Right ventricle myocardium superior (tissue), 1 donor: ENCODE measurements around the gene POLR2A. TPM values are rescaled to one million over a fixed set of nuclear protein-coding genes. Genes with fewer than 3 reads are reported as not detected.
A peak's percentile ranks its signal among the peaks of the same experiment; 100 is the strongest.
"Not testable (repeated sequence)": the region's sequence is repeated elsewhere in the genome, so short reads cannot be mapped to it uniquely, and the experiment has no call there.

Source experiments
- ATAC-seq: fragments of 200-7000 bp; cut with Tn5 transposase; one replicate; pipeline ENCODE4 v1.9.1; 2020; ENCODE audit warnings: mild to moderate bottlenecking; ENCODE audit not compliant: poor library complexity
- DNase-seq: peaks from one replicate; pipeline ENCODE4 v3.0.0-alpha.2; 2020
- intact Hi-C: fragments of 100-400 bp; cut with DNase I; formaldehyde crosslinking; loops from one replicate; pipeline ENCODE4 v1.11.2; 2022
- total RNA-seq: library from RNA; stranded (reverse); fragmentation: NEBNext Ultra II Directional; extraction: Animal tissue kit (Norgen Biotek cat#: 25700); gene quantifications from one replicate; pipeline ENCODE4 v1.2.1, GENCODE V29; 2021
- donor health status: DM: no; HTN: yes; CAD: no; lungs with severe emphysema.

The POLR2A gene
- total RNA-seq, 1 donor from 2014 or later = 32.9 TPM

- ATAC-seq, intact Hi-C loops: not testable (repeated sequence)
- peak; percentile 34 for DNase-seq
Observed at GRCh38 chr17:7474767-7475166, 9.4 kb upstream of the POLR2A start.

- intact Hi-C loops = no loop called here
- DNase-seq (peak; percentile 73), ATAC-seq (peak; percentile 53)
Observed at GRCh38 chr17:7475764-7476422, 8.3 kb upstream of the POLR2A start.

GRCh38 chr17:7476494-7476893 is 7.7 kb upstream of the POLR2A start:
- no peak for ATAC-seq
- intact Hi-C loops = no loop called here

GRCh38 chr17:7476951-7477350 is 7.2 kb upstream of the POLR2A start:
- ATAC-seq (no peak), DNase-seq (peak; percentile 33)
- intact Hi-C loops = no loop called here

More at GRCh38 chr17:7476494-7476893, 7.7 kb upstream of the POLR2A start:
- peak; percentile 2 for DNase-seq

- peak; percentile 21 for ATAC-seq
- intact Hi-C loops = no loop called here
- peak; percentile 66 for DNase-seq
Observed at GRCh38 chr17:7477392-7478275, 6.5 kb upstream of the POLR2A start.

- DNase-seq = peak; percentile 71
- intact Hi-C loops = no loop called here
- peak; percentile 33 for ATAC-seq
Observed at GRCh38 chr17:7478276-7479212, 5.6 kb upstream of the POLR2A start.

GRCh38 chr17:7479213-7480088 is 4.7 kb upstream of the POLR2A start, which contains the start of gene ZBTB4:
Gene ZBTB4, minus strand, starts transcription at chr17:7479631. Its CDS starts 12,830 bp downstream, at chr17:7466801.
- intact Hi-C loops = loop anchor here (5.0 kb wide), 1 partner anchor 42 kb away; the partner anchor contains the start of genes FGF11 and TMEM102
- peak; percentile 78 for DNase-seq

GRCh38 chr17:7480089-7480384 is 4.1 kb upstream of the POLR2A start:
- no peak for DNase-seq
- ATAC-seq = no peak
- intact Hi-C loops = loop anchor here (5.0 kb wide), 1 partner anchor 43 kb away; the partner anchor contains the start of genes FGF11 and TMEM102

More at GRCh38 chr17:7479213-7480088, 4.7 kb upstream of the POLR2A start, which contains the start of gene ZBTB4:
- ATAC-seq = peak; percentile 4

GRCh38 chr17:7481275-7481674 is 2.9 kb upstream of the POLR2A start, which contains the start of gene SLC35G6:
Gene SLC35G6, plus strand, starts transcription at chr17:7481446. Its CDS starts 71 bp downstream, at chr17:7481517.
- intact Hi-C loops = loop anchor here (5.0 kb wide), 1 partner anchor 44 kb away; the partner anchor contains the start of genes FGF11 and TMEM102
- ATAC-seq = not testable (repeated sequence)
- DNase-seq = peak; percentile 14

GRCh38 chr17:7481842-7482741 is 2.1 kb upstream of the POLR2A start:
- ATAC-seq = not testable (repeated sequence)
- intact Hi-C loops = loop anchor here (5.0 kb wide), 1 partner anchor 45 kb away; the partner anchor contains the start of genes FGF11 and TMEM102
- peak; percentile 27 for DNase-seq

GRCh38 chr17:7482742-7483088 is 1.5 kb upstream of the POLR2A start:
- DNase-seq, ATAC-seq: not testable (repeated sequence)
- intact Hi-C loops = loop anchor here (5.0 kb wide), 1 partner anchor 45 kb away; the partner anchor contains the start of genes FGF11 and TMEM102

- DNase-seq = peak; percentile 94
- ATAC-seq = peak; percentile 76
- intact Hi-C loops = loop anchor here (5.0 kb wide), 1 partner anchor 46 kb away; the partner anchor contains the start of genes FGF11 and TMEM102
Observed at GRCh38 chr17:7483255-7484066, 705 bp upstream of the POLR2A start.

GRCh38 chr17:7484919-7485377 is 782 bp downstream of the POLR2A start:
- intact Hi-C loops = loop anchor here (5.0 kb wide), 1 partner anchor 48 kb away; the partner anchor contains the start of genes FGF11 and TMEM102
- no peak for DNase-seq
- ATAC-seq = no peak

GRCh38 chr17:7486181-7486580 is 2.0 kb downstream of the POLR2A start:
- intact Hi-C loops = no loop called here
- no peak for DNase-seq
- no peak for ATAC-seq

- intact Hi-C loops = loop anchor here (10.0 kb wide), 1 partner anchor 135 kb away; the partner anchor contains the start of genes KCTD11 and TMEM95
- ATAC-seq = no peak
- DNase-seq = peak; percentile 26
Observed at GRCh38 chr17:7490144-7490543, 6.0 kb downstream of the POLR2A start.
